ENCODE data around the gene TMEM140.

Gene TMEM140

DNA sequence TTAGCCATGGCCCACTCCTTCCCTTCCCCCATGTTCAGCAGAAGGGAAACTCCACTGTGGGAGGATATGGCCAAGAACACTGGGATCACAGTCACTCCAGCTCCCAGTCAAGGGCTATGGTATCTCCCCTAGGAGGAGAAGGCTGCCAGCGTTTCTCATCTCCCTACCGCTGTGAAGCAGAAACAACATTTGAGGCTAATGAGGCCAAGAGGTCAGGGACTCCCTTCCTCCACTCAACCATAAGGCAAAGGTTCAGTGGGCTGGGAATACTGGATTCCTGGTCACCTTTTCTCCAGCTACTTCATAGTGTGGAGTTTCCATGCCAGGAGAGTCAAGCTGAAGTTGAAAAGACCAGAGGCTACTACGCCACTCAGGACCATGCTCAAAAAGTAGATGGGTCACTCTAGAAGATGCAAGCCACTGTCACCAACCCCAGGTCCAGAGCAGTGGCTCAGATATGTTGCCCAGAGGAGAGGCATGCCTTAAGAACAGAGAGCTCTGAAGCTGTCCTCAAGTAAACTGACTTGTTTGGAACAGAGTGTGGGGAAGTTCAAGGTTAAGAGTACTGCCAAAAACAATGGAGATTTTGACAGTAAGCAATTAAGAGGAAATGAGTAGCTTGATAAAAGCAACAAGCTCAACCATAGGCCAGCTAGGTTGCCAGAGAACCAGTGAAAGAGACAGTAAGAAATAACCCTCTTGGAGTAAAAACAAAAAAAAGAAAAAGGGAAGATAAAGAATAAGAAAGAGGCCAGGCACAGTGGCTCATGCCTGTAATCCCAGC is 3.8 kb upstream of the TMEM140 start:
- TF ChIP-seq, protein P1, sequence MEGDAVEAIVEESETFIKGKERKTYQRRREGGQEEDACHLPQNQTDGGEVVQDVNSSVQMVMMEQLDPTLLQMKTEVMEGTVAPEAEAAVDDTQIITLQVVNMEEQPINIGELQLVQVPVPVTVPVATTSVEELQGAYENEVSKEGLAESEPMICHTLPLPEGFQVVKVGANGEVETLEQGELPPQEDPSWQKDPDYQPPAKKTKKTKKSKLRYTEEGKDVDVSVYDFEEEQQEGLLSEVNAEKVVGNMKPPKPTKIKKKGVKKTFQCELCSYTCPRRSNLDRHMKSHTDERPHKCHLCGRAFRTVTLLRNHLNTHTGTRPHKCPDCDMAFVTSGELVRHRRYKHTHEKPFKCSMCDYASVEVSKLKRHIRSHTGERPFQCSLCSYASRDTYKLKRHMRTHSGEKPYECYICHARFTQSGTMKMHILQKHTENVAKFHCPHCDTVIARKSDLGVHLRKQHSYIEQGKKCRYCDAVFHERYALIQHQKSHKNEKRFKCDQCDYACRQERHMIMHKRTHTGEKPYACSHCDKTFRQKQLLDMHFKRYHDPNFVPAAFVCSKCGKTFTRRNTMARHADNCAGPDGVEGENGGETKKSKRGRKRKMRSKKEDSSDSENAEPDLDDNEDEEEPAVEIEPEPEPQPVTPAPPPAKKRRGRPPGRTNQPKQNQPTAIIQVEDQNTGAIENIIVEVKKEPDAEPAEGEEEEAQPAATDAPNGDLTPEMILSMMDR (IDR thresholded peaks at IDR 0.05; ENCODE audit: control extremely low read depth, extremely low read depth, low read depth, missing control alignments), result no peak
- POLR2A ChIA-PET, result no interaction called here
- no peak for DNase-seq (ENCODE audit: extremely low spot score)
- CTCF ChIA-PET, result interaction anchor here (0.9 to 2.6 kb wide), 6 partner anchors 9 to 157 kb away, joined by 3 to 9 read pairs (median 3); partner anchors contain the start of gene CYREN

DNA sequence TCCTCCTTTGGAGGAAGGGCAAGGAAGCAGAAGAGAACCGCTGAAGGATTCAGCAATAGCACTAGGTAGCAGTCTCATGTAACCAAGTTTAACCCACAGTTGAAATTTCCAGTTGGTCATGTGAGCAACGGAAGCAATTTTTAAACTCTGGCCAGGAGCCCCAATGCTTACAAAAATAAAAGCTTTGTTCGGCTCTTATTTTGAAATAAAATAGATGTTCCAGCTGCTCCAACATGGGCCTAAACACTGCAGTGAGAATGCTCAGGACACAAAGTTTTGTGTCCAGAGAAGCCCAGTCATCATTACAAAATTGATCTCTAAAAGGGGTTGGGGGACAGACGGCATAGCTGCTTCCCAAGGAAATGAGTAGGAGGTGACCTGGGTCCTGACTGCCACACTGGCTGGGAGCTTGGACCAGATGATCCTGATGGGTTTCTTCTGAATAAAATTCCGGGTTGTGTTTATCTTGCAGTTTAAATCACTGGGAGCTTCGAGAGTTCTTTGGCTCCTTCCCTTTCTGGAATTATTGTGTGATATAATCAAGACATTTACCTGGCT is 452 bp upstream of the TMEM140 start:
- no peak for DNase-seq (ENCODE audit: extremely low spot score)
- CTCF ChIA-PET, result interaction anchor here (0.9 to 6.1 kb wide), 8 partner anchors 12 to 160 kb away, joined by 3 to 38 read pairs (median 8); partner anchors contain the start of genes AGBL3 and CYREN
- POLR2A ChIA-PET, result interaction anchor here (0.8 to 2.2 kb wide), 3 partner anchors 11 to 152 kb away, joined by 3 to 7 read pairs (median 4); no protein-coding TSS in a partner anchor
- TF ChIP-seq, protein P1 (IDR thresholded peaks at IDR 0.05; ENCODE audit: control extremely low read depth, extremely low read depth, low read depth, missing control alignments), result no peak

DNA sequence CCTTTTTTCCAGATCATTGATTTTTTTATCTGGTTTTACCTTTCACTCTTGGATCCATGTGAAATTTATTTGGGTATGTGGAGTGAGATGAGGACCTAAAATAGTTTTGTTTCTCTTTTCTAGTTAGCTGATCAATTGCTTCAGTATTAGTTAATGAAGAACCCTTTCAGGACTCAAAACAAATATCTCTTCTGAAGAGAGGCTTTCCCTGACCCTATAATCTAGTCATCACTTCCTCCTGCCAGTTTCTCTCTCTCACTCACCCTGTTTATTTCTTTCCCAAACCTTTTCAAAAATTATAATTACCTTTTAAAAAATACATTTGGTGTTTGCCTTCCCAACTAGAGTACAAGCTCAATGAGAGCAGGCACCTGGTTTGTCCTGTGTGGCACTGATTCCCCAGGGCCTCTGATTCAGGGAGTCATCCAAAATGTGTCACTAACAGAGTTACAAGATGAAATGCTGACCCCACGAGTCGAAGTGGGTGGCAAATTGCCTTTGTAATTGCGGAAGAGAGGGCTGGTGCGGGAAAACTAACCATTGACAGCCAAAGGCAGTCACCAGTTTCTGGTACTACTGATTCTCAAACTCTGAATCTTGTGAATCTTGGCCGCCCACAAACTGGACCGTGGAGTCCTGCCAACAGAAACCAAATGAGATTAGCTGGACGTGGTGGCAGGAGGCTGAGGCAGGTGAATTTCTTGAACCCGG is 2.4 kb downstream of the TMEM140 start:
- TF ChIP-seq, protein P1 (IDR thresholded peaks at IDR 0.05; ENCODE audit: control extremely low read depth, extremely low read depth, low read depth, missing control alignments), result no peak
- DNase-seq (ENCODE audit: extremely low spot score), result no peak
- ChIA-PET CTCF (interaction anchor here (0.9 to 6.1 kb wide), 6 partner anchors 9 to 164 kb away, joined by 3 to 38 read pairs (median 3); partner anchors contain the start of gene CYREN), POLR2A (interaction anchor here (0.9 kb wide), 1 partner anchor 10 kb away, joined by 3 read pairs; no protein-coding TSS in a partner anchor)

DNA sequence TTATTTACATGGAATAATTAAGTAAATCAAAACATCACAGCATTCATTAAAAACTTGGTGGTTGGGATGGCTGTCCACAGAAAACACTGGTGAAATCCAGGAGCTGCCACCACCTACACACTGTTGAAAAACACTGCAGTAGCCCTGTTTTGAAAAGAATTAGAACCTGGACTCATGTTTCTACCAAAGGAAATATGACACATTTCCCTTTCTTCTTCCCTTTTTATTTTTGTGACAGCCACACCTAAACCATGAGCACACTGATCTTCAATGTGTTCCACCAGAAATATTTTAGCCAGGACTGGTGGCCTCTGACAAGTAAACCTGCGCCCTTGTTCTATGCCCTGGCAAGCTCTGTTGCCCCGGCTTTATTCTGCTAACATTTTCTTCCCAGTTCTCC is 3.3 kb downstream of the TMEM140 start:
- DNase-seq (ENCODE audit: extremely low spot score), result no peak
- TF ChIP-seq, protein P1 (IDR thresholded peaks at IDR 0.05; ENCODE audit: control extremely low read depth, extremely low read depth, low read depth, missing control alignments), result no peak
- ChIA-PET CTCF (interaction anchor here (1.1 to 6.1 kb wide), 7 partner anchors 8 to 196 kb away, joined by 3 to 38 read pairs (median 3); partner anchors contain the start of gene CYREN), POLR2A (interaction anchor here (0.9 kb wide), 1 partner anchor 9 kb away, joined by 3 read pairs; no protein-coding TSS in a partner anchor)

DNA sequence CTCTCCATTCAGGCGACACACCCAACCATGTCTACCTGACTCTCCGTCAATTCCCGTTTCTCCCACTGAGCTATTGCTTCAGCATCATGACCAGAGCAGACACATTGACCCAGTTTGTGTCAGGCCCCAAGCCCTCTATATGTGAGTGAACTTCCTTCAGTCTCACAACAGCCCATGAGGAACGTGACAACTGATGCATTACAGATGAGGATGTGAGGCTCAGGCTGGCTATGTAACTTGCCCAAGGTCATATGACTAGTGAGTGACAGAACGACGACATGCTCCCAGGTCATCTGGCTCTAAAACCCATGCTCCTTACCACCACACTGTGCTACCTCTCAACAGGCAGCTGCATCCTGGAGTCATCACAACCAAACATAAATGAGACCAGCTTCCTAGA is 3.7 kb downstream of the TMEM140 start:
- CTCF ChIA-PET, result interaction anchor here (1.1 to 6.1 kb wide), 6 partner anchors 8 to 197 kb away, joined by 3 to 38 read pairs (median 4); partner anchors contain the start of gene CYREN
- TF ChIP-seq, protein P1 (IDR thresholded peaks at IDR 0.05; ENCODE audit: control extremely low read depth, extremely low read depth, low read depth, missing control alignments), result no peak
- POLR2A ChIA-PET, result no interaction called here
- no peak for DNase-seq (ENCODE audit: extremely low spot score)

DNA sequence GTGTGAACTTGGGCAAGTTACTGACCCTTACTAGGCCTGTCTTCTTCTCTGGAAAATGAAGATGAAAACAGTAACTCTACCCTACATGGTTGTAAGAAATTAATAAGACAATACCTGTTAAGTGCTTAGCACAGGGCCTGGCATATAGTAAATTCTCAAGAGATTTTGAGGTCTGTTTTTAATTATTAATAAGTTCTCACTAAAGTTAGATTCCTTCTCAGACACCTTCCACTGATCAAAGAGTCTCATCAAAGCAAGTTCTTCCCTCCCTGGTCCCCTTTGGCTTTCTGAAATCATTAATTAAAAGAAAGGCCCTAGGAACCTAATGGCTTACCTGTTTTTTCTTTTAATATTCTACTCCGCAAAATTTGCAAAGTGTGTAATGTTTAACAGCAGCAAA is 4.6 kb downstream of the TMEM140 start:
- POLR2A ChIA-PET, result no interaction called here
- DNase-seq (ENCODE audit: extremely low spot score), result no peak
- TF ChIP-seq, protein P1 (IDR thresholded peaks at IDR 0.05; ENCODE audit: control extremely low read depth, extremely low read depth, low read depth, missing control alignments), result no peak
- CTCF ChIA-PET, result no interaction called here

Data from GM10248 (cell line).